GM19351 (cell line): ENCODE measurements around the gene PRLR.
"Not testable (repeated sequence)": the region's sequence is repeated elsewhere in the genome, so short reads cannot be mapped to it uniquely, and the experiment has no call there.

Source experiments
- ATAC-seq: cut with Tn5 transposase; IDR thresholded peaks from one replicate; pipeline ENCODE4 v1.9.1; 2021; ENCODE audit warnings: mild to moderate bottlenecking, moderate library complexity; ENCODE audit not compliant: unreplicated experiment

The PRLR gene

DNA sequence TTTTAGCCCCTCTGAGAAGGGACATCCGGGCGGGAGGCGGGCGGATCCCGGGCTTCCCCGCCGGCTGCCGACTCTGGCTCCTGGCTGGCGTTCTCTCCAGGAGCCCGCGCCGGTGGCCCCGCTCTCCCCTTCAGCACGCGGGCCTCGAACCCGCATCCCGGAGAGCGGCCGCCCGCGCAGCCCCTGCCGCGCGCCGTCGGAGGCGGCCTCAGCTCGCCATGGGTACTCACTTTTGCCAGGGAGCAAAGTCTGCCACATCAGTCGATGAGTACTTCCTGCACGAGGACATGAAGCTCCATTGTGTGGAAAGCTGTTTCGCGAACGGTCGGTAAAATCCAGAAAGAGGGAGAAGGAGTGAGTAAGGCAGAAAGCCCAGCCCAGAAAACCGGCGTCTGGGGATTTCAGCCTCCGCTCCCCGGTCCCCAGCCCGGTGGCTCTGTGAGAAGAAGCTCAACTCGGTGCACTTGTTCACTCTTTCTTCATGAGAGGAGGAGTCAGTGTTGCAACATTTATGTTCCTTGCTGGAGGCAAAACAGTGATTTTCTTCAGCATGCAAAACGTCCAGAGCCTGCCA lies at the start of gene PRLR:
PRLR (minus strand) TSS at position 450 of the 574 bp plus-strand sequence. CDS start 140,867 bp downstream, outside the sequence.
- ATAC-seq = peak; percentile 22

DNA sequence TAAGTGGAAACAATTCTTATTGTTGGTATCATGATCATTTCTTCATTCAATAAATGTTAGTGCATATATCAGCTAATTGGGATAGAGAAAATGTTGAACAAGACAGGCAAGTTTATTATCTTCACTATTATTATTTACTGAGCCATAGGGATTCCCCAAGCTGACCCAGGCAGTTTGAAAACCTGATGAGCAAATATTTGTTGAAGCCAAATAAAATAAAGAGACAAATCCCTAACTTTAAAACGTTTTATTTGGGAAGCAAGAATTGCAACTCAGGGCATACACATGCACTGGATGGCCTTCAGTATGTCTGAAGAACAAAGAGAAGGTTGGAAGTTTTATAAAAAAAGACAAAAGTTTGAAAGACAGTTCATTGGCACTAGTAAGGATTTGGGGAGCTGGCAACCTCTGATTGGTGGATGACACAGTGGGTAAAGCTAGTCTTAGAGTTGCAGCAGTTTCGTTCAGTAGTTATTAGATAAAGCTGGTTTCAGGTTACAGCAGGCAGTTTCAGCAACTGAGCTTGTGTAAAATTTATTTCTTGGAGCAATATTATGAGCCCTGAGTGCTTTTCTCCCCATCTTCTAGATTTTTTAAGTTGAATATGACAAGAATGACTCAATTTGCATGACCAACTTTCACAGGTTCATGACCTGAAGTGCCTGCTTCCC lies 44.7 kb upstream of the PRLR start:
- ATAC-seq = no peak

DNA sequence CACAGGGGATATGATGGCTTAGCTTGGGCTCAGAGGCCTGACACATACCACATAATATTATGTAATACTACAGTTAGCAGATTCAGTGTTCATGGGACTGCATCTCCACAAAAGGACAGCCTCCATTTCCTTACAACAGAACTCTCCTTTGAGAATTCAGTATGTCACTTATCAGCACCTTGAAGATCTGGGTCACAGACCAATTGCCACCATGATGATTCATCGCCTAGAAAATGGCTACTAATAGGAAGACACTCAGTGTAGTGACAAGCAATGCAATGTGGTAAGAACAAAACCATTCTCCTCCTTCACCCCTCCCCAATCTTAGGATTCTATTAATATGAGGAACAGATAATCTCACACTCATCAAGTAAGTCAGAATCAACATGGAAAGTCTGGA lies 38.7 kb upstream of the PRLR start:
- ATAC-seq = no peak

DNA sequence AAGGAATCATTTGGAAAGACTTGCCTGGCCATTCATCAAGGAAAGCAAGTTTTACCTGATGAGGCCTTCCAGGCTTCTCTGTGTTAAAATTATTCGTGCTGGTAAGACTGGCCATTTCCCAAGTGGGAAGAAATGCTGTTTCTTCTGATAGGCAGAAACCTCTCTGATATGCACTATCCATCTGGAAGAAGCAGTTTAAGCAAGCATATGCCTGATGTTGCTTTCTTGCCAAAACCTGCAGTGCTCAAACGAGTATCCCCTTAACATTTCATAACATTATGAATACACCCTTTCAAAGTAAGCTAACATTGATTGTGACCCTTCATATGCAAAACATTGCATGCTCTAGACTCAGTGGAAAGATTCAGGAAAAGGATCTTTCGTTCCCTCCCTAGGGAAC lies 36.0 kb upstream of the PRLR start:
- ATAC-seq = no peak

DNA sequence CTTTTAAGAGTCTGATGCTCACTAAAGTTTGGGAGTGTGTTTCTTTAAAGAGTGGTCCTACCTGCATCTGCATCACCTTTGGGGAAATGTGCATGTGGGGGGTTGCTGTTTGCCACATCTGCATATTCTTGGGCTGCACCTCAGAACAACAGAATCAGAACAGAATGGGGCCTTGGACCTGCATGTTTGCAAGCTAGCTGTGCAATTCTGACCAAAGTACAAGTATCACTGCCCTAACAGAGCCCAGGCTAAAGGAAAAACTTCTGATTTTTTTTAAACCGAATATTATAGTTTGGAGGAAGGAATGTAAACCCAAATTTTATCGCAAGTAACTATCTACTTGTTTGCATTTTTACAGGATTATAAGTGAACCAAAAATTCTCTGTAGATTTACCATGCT lies 34.2 kb upstream of the PRLR start:
- ATAC-seq = no peak

DNA sequence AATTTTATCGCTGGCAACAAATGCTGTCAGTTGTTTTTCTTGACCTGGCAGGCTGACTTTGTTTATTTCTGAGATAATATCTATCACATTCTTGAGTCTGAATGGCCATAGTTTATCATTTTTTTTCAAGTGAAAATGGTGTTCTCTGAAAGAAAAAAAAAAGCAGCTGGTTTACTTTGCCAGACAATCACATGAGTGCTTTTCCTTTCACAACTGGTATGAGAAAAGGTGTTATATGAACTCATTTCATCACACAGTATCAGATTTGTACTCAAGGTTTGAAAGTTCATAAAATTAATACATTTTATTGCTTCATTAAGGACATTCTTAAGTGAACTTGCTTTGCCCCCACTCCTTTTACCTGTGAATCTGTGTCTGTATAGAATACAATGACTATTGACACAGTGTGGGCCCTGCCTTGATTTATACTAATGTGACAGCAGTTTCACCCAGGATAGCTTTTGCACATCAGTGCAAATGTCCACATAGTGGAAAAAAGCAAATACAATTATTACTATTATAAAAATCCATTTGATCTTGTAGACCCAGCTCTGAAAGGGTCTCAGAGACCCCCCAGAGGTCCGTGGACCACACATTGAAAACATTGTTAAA lies 33.1 kb upstream of the PRLR start:
- ATAC-seq = no peak

DNA sequence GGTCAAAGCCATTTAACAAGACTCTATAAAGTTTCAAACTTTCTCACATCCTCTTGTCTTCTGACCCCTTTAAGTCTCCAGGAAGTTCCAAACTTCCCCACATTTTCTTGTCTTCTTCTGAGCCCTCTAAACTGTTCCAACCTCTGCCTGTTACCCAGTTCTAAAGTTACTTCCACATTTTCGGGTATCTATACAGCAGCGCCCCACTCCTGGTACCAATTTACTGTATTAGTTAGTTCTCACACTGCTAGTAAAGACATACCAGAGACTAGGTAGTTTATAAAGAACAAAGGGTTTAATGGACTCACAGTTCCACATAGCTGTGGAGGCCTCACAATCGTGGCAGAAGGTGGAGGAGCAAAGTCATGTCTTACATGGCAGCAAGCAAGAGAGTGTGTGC lies 23.3 kb upstream of the PRLR start:
- no peak for ATAC-seq

DNA sequence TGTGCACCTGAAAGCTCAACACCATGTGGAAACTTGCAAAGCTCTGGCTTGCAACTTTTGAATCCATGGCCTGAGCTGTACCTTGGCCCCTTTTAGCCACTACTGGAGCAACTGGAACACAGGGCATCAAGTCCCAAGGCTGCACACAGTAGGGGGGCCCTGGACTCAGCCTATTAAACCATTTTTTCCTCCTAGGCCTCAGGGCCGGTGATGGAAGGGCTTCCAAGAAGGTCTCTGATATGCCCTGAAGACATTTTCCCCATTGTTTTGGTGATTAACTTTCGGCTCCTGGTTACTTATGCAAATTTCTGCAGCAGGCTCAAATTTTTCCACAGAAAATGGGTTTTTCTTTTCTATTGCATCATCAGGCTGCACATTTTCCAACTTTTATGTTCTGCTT lies 22.7 kb upstream of the PRLR start:
- ATAC-seq = no peak

DNA sequence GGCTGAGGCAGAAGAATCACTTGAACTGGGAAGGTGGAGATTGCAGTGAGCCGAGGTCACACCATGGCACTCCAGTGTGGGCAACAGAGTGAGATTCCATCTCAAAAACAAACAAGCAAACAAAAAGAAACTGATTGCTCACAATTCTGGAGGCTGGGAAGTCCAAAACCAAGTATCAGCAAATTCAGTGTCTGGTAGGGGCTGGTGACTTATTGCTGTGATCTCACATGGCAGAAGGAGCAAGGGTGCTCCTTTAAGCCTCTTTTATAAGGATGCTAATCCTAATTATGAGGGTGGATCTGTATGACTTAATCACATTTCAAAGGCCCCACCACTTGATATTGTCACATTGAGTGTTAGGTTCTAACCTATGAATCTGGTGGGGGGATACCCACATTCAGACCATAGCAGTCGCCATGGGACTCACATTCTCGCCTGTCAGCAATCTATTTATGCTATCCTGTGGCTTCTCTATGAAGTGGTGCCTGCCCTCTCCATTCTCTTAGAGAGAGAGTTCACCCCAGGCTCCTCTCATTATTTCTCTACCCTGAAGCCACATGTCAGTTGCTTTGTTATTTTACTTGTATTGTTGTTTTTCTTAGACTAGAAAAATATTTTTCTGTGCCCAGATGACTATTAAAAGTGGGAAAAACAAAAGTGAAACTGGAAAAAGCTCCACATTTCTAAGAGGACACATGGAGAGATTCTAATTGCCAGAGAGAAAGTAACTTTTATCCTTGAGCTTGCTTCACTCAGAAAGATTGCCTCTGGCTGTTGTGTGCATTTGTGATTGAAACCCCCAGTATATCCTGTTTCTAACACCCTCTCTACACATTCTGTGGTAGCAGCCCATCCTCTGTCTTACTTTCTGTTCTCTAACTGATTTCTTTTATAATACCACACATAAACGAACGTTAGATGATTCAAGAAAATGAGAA lies 18.8 kb upstream of the PRLR start:
- ATAC-seq = no peak

DNA sequence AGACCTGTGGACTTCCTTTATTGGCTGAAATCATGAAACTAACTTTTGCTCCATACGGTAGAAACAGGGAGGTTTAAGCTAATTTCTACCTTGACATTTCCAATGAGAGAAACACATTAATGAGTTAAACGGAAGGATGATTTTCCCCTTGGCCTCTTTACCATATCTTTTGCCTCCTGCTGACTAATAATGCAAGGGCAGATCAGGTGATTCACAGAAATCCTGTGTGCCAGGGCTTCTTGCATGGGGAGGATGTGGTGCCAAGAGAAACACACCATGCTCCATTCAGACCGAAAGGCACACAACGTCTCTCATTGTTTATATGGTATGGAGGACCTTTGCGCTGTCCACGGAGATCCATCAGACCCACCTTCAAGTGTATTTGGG lies 17.4 kb upstream of the PRLR start:
- no peak for ATAC-seq

DNA sequence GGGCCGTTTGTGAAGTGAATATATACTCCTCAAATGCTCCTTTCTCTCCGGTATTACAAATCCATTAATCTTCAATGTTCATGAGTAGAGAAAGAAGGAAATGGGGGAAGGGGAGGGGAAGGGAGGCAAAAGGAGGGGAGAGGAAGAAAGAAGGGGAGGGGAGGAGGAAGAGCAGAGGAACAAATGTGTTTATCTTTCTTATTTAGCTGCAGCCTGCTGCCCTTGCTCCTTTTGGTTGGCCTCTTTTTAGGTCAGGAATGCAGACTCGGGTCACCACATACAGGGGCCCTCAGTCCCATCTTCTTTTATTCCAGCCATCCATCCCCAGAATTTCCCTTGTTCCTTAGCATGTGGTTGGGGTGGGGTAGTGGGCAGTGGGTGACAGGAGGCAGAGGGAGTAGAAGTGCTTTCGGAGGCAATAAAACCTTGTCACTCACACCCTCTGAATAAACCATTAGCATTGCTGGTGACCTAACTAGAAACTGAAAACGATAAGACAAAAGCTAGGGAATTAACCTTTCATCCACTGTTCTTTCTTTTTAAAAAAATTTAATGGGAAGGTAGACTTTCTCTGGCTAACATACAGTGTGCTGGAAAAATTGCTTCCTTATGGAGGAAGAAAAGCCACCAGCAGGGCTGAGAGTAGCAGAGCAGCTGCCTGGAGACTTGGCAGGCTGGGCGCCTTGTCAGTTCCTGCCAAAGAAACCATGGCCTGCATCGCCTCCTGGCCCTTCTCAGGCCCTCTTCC lies 16.8 kb upstream of the PRLR start:
- ATAC-seq = no peak

DNA sequence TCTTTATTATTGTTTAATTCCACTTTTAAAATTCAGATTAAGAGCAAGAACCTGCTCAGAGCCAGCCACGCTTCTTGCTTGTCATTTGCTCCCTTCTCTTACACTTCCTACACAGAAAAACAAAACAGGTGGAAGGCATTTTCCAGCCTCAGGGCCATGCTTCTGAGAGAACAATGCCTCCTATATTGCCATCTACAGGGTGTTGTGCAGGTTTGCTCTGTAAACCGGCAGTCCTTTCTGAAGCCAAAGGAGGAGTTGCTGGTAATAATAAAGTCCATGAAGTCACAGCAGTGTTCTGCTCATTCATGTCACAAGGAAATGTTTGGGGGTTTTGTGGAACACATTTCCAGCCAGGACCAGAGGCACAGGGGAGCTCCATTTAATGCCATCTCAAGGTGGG lies 16.1 kb upstream of the PRLR start:
- ATAC-seq = no peak

DNA sequence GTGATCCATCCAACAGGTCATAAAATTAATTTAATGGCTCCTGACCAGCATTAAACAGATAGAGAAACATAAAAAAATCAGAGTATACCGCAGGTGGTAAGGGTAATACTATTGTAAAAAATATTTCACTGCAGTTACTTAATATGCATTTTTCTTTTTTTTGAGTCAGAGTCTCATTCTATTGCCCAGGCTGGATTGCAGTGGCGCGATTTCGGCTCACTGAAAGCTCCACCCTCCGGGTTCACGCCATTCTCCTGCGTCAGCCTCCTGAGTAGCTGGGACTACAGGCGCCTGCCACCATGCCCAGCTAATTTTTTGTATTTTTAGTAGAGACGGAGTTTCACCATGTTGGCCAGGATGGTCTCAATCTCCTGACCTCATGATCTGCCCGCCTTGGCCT lies 15.1 kb upstream of the PRLR start:
- ATAC-seq = not testable (repeated sequence)

DNA sequence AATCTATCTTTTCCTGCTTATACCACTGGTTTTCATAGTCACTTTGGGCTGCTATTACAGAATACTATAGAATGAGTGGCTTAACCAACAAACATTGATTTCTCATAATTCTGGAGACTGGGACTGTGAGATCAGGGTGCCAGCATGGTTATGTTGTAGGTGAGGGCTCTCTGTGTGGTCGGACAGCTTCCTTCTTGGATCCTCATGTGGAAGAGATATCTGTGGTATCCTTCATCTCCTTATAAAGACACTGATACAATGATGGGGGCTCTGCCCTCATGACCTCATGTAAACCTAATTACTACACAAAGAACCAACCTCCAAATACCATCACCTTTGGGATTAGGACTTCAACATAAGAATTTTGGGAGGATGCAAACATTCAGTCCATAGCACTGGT lies 13.9 kb upstream of the PRLR start:
- ATAC-seq = no peak

DNA sequence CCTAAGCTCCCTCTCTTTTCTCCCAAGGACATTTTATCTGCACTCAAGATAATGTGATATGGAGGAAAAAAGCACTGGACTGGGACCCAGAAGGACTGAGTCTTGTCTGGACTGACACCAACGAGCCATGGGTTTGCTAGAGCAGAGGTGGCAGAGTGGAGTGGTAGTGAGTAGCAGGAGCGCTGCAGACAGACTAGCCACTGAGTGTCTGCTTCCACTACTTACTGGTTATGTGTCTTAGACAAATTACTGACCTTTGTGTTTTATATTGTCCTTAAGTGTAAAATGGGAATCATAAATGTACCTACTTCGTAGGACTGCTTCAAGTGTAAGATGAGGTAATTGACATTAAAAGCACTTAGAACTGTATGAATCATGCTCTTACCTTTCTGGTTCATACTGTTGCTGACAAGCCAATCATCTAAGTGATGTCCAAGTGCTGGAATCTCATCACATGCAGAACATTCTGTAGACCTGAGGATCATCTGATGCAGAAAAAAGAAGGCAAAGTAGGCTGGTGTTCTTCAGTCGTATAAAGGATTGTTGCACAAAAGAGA lies 12.5 kb upstream of the PRLR start:
- ATAC-seq = no peak

DNA sequence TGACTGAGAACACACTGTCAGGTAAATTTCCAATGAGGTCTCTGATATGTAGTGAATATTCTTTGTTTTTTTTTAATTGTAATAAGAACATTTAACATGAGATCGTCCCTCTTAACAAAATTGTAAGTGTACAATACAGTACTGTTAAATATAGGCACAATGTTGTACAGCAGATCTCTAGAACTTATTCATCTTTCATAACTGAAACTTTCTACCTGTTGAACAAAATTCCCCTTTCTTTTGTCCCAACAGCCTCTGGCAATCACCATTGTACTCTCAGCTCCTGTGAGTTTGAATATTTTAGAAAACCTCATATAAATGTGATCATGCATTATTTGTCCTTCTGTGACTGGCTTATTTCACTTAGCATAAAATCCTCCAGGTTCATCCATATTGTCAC lies 10.6 kb upstream of the PRLR start:
- ATAC-seq = no peak

DNA sequence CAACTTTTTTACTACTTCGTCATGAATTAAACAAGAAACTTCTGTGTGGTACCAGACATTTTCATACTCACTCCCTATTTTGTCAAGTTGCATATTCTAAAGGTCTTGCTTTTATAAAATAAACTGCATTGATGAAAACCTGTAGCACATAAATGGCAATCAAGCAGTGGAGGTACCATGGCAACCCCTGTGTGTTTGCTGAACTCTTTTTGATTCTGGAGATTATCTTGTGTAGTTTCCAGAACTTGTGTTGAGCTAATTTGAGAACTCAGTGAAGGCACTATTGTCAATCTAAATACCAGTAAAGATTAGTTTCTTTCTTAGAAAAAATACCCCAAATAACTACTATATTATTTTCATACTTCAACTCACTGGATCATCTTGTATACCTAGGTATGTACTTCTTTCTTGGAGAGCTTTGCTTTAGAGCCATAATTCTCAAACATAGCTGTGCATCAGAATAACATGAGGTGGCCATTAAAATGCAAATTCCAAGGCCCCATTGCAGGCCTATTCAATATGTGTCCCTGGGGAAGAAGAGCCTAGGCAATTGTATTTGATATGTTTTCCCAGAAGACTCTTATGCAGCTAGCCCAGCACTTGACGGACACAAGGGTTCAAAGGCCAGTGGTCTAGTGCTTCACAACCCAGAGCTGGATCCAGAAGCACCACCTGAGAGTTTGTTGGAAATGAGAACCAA lies 9.8 kb upstream of the PRLR start:
- no peak for ATAC-seq

DNA sequence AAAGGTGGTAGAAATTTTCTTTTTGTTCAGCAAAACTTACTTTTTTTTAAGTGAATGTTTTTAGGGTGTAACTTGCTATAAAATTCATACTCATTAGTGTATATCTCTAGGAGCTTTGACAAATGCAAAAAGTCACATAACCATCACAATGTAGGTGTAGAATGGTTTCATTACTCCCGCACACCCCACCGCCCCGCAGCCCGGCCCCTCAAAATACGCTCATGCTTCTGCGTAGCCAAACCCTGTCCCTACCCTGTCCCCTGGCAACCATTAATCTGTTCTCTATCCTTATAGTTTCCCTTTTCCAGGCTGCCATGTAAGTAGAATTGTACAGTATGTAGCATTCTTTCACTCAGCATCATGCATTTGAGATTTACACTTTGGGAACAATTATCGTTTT lies 9.2 kb upstream of the PRLR start:
- no peak for ATAC-seq

DNA sequence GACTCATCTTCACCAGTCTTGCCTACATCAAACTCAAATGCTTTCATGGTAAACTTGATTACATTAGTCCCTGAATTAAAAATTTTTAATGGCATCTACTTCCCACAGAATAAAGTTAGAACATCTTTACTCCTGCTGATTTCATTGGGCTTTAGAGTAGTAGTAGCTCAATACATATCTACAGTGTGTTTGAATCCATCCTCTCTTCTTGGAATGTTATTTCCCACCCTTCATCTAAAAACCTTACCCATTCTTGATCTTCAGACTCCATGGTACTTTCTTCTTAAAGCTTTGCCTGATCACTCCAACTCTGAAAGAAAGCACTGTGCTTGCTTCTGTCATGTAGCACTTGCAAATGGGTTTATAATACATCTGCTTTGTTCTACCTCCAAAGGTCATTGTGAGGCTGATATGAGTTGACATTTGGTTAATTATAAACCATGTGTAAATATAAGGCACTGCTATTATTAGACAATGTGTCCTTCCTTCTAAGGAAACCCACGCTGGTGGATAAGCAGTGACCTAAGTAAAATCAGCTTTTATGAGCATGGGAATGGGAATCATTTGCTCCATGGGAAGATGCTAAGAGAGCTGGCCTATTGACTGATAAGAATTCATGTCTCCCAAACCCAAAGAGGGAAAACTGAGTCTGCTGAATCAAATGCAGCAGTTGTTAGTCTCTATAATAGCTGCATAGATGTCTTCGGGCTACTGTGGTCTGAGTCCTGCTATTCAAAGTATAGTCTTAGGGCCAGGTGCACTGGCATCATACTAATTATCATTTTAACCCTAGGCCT lies 7.5 kb upstream of the PRLR start:
- ATAC-seq = no peak
